Activated B cell treated with CpG ODN at 0.5 μM for 24 hours (primary cell): Measurements from ENCODE around the gene HUS1. TPM values are rescaled to one million over a fixed set of nuclear protein-coding genes. Genes with fewer than 3 reads are reported as not detected.

Source experiments
- ATAC-seq: fragments of 200-7000 bp; cut with Tn5 transposase; one replicate; pipeline ENCODE4 v1.10.0; 2021; ENCODE audit warnings: low read depth, mild to moderate bottlenecking, moderate library complexity
- CTCF ChIA-PET: fragments of 350-600 bp; sonication (Branson Sonifier 250); formaldehyde crosslinking; loops from one replicate; lab custom pipeline; 2021; ENCODE audit warnings: antibody characterized with exemption; lab: Charles Lee
- POLR2A ChIA-PET: fragments of 350-600 bp; sonication (Branson Sonifier 250); formaldehyde crosslinking; loops from one replicate; lab custom pipeline; 2021; ENCODE audit warnings: antibody characterized with exemption; lab: Charles Lee
- DNase-seq: peaks from one replicate; pipeline ENCODE4 v3.0.0; 2022
- H3K27ac Mint-ChIP-seq: one replicate; pipeline ENCODE4 v1.8.0; 2020; ENCODE audit warnings: mixed read lengths
- H3K27me3 Mint-ChIP-seq: one replicate; pipeline ENCODE4 v1.8.0; 2021; ENCODE audit warnings: mixed read lengths
- H3K36me3 Mint-ChIP-seq: one replicate; pipeline ENCODE4 v1.8.0; 2021; ENCODE audit warnings: low read depth, mixed read lengths
- H3K4me1 Mint-ChIP-seq: one replicate; pipeline ENCODE4 v1.8.0; 2021; ENCODE audit warnings: mixed read lengths
- H3K4me3 Mint-ChIP-seq: one replicate; pipeline ENCODE4 v1.8.0; 2020; ENCODE audit warnings: mild to moderate bottlenecking, mixed read lengths
- H3K9me3 Mint-ChIP-seq: one replicate; pipeline ENCODE4 v1.8.0; 2020; ENCODE audit warnings: mixed read lengths
- intact Hi-C: fragments of 100-400 bp; cut with micrococcal nuclease; formaldehyde crosslinking; loops from one replicate; pipeline ENCODE4 v1.15.1; 2024
- total RNA-seq: library from RNA; stranded (reverse); gene quantifications from 2 replicates; pipeline ENCODE4 v1.2.3, GENCODE V29; 2022
- TF ChIP-seq, protein P1 (sequence below): fragments of 200-600 bp; IDR thresholded peaks from one replicate; pipeline ENCODE4 v1.8.0; 2022; ENCODE audit warnings: antibody characterized with exemption, mild to moderate bottlenecking

HUS1 gene
- total RNA-seq, 1 donor from 2014 or later, result 42.5 TPM

DNA sequence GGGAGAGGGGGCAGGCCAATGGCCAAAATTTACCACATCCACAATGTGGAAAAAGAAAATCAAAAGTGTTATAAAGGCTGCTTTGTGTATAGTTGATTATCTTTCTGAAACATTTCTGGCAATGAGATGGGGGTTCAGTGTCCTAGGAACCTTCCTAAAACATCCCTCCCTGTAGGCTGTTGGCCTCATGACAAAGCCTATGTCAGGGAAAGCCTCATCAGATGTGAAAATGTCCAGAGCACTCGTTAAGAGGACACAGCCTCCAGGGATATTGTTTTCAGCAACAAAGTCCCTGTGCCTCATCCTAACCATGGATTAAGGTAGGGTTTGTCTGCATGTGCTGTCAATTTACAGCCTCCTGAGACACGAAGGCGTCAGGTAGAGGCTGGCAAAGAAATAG, 32.5 kb upstream of the HUS1 start:
- ChIA-PET POLR2A (interaction anchor here (1.3 kb wide), 1 partner anchor 11 kb away, joined by 3 read pairs; no protein-coding TSS in a partner anchor), CTCF (no interaction called here)
- DNase-seq, result no peak
- no peak overlapping the region for H3K4me3 Mint-ChIP-seq
- no peak for ATAC-seq
- no peak overlapping the region for H3K27ac Mint-ChIP-seq
- TF ChIP-seq, protein P1, sequence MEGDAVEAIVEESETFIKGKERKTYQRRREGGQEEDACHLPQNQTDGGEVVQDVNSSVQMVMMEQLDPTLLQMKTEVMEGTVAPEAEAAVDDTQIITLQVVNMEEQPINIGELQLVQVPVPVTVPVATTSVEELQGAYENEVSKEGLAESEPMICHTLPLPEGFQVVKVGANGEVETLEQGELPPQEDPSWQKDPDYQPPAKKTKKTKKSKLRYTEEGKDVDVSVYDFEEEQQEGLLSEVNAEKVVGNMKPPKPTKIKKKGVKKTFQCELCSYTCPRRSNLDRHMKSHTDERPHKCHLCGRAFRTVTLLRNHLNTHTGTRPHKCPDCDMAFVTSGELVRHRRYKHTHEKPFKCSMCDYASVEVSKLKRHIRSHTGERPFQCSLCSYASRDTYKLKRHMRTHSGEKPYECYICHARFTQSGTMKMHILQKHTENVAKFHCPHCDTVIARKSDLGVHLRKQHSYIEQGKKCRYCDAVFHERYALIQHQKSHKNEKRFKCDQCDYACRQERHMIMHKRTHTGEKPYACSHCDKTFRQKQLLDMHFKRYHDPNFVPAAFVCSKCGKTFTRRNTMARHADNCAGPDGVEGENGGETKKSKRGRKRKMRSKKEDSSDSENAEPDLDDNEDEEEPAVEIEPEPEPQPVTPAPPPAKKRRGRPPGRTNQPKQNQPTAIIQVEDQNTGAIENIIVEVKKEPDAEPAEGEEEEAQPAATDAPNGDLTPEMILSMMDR, result no peak
- H3K36me3 Mint-ChIP-seq, result no peaks in the 10 kb centered on the region
- peaks cover 9% of the 10 kb centered on the region for H3K4me1 Mint-ChIP-seq
- intact Hi-C loops, result no loop called here
- peaks cover 2% of the 10 kb centered on the region for H3K9me3 Mint-ChIP-seq
- peaks cover 11% of the 10 kb centered on the region for H3K27me3 Mint-ChIP-seq

DNA sequence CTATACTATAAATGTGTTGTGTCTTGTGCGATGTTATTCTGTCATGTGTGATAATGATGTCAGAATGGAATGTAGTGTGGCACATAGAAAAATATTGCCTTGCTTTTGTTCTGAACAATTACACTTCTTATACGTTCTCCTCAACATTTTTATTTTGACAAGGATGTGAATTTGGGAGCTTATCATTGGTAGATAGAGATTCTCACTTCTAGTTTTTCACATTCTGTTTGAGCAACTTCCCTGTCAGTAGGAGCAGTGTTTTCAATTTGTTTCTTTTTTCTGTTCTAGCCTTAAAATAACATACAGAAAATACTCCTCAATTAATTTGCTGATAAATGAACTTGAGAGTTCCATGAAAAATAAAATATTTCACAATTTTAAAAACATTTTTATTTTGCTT, 31.9 kb upstream of the HUS1 start:
- peaks cover 2% of the 10 kb centered on the region for H3K9me3 Mint-ChIP-seq
- no peak for DNase-seq
- H3K27ac Mint-ChIP-seq, result no peak overlapping the region
- ChIA-PET CTCF (no interaction called here), POLR2A (no interaction called here)
- no peak overlapping the region for H3K4me3 Mint-ChIP-seq
- H3K27me3 Mint-ChIP-seq, result peaks cover 6% of the 10 kb centered on the region
- peaks cover 9% of the 10 kb centered on the region for H3K4me1 Mint-ChIP-seq
- H3K36me3 Mint-ChIP-seq, result no peaks in the 10 kb centered on the region
- intact Hi-C loops, result no loop called here
- ATAC-seq, result no peak
- TF ChIP-seq, protein P1, result no peak

- peaks cover 2% of the 10 kb centered on the region for H3K9me3 Mint-ChIP-seq
- intact Hi-C loops, result no loop called here
- no peak overlapping the region for H3K27ac Mint-ChIP-seq
- no peak for ATAC-seq
- H3K4me3 Mint-ChIP-seq, result no peak overlapping the region
- TF ChIP-seq, protein P1, result no peak
- H3K36me3 Mint-ChIP-seq, result no peaks in the 10 kb centered on the region
- CTCF ChIA-PET, result no interaction called here
- DNase-seq, result no peak
- H3K27me3 Mint-ChIP-seq, result peaks cover 2% of the 10 kb centered on the region
- POLR2A ChIA-PET, result no interaction called here
- peaks cover 9% of the 10 kb centered on the region for H3K4me1 Mint-ChIP-seq
These were observed 30.5 kb upstream of the HUS1 start for GRCh38 chr7:48009954-48010353.

GRCh38 chr7:48009257-48009656, 29.8 kb upstream of the HUS1 start:
- no peak for ATAC-seq
- intact Hi-C loops, result no loop called here
- H3K27me3 Mint-ChIP-seq, result no peaks in the 10 kb centered on the region
- TF ChIP-seq, protein P1, result no peak
- H3K4me3 Mint-ChIP-seq, result no peak overlapping the region
- POLR2A ChIA-PET, result no interaction called here
- H3K36me3 Mint-ChIP-seq, result no peaks in the 10 kb centered on the region
- H3K27ac Mint-ChIP-seq, result no peak overlapping the region
- no peak for DNase-seq
- H3K9me3 Mint-ChIP-seq, result peaks cover 2% of the 10 kb centered on the region
- peaks cover 14% of the 10 kb centered on the region for H3K4me1 Mint-ChIP-seq
- CTCF ChIA-PET, result no interaction called here

GRCh38 chr7:48006866-48007265, 27.5 kb upstream of the HUS1 start:
- Mint-ChIP-seq H3K4me1 (peaks cover 17% of the 10 kb centered on the region), H3K27ac (no peak overlapping the region), H3K36me3 (no peaks in the 10 kb centered on the region), H3K9me3 (no peaks in the 10 kb centered on the region), H3K4me3 (no peak overlapping the region), H3K27me3 (no peaks in the 10 kb centered on the region)
- TF ChIP-seq, protein P1, result no peak
- intact Hi-C loops, result no loop called here
- ChIA-PET CTCF (no interaction called here), POLR2A (no interaction called here)
- DNase-seq, result no peak
- ATAC-seq, result no peak
